ENCODE measurements around the gene KYAT1.
A peak's percentile ranks its signal among the peaks of the same experiment; 100 is the strongest.
"Not testable (repeated sequence)": the region's sequence is repeated elsewhere in the genome, so short reads cannot be mapped to it uniquely, and the experiment has no call there.

Gene KYAT1

GRCh38 chr9:128802482-128802881 lies 79.3 kb downstream of the KYAT1 start:
- H3K27ac ChIP-seq: no peak overlapping the region
- H3K4me3 ChIP-seq: no peak overlapping the region
- peaks cover 0 to 35% (median 0%) of the 10 kb centered on the region in 11 experiments; a peak in 7 of 22 replicates for H4K20me1 ChIP-seq
- H3K9me3 ChIP-seq (replicated peaks in 1 of 11): no peaks in the 10 kb centered on the region
- peaks cover 0 to 6% (median 0%) of the 10 kb centered on the region in 10 experiments; a peak in 2 of 20 replicates for H3K4me1 ChIP-seq
- H3K9ac ChIP-seq: no peak overlapping the region
- no peak overlapping the region for H3K4me2 ChIP-seq
- H3K27me3 ChIP-seq: no peaks in the 10 kb centered on the region
- TF ChIP-seq Cebpa-rat (IDR thresholded peaks at IDR 0.05): no peak
- H3K36me3 ChIP-seq: peaks cover 88 to 98% (median 92%) of the 10 kb centered on the region in 11 experiments

GRCh38 chr9:128800061-128800460 lies 81.7 kb downstream of the KYAT1 start:
- no peak overlapping the region for H3K9ac ChIP-seq
- H4K20me1 ChIP-seq: peaks cover 0 to 22% (median 0%) of the 10 kb centered on the region in 11 experiments; a peak in 5 of 22 replicates
- no peaks in the 10 kb centered on the region for H3K9me3 ChIP-seq (replicated peaks in 1 of 11)
- no peak overlapping the region for H3K27ac ChIP-seq
- H3K27me3 ChIP-seq: no peaks in the 10 kb centered on the region
- H3K4me1 ChIP-seq: peaks cover 0 to 2% (median 0%) of the 10 kb centered on the region in 10 experiments; a peak in 2 of 20 replicates
- no peak for TF ChIP-seq Cebpa-rat (IDR thresholded peaks at IDR 0.05)
- no peak overlapping the region for H3K4me2 ChIP-seq
- no peak overlapping the region for H3K4me3 ChIP-seq
- H3K36me3 ChIP-seq: peaks cover 83 to 96% (median 89%) of the 10 kb centered on the region in 11 experiments

GRCh38 chr9:128798896-128799295 lies 82.9 kb downstream of the KYAT1 start:
- TF ChIP-seq Cebpa-rat (IDR thresholded peaks at IDR 0.05): no peak
- Histone ChIP-seq H3K36me3 (peaks cover 86 to 96% (median 91%) of the 10 kb centered on the region in 11 experiments), H3K4me3 (no peak overlapping the region), H3K4me1 (no peaks in the 10 kb centered on the region), H3K4me2 (no peak overlapping the region), H4K20me1 (peaks cover 0 to 33% (median 7%) of the 10 kb centered on the region in 11 experiments; a peak in 9 of 22 replicates), H3K27me3 (no peaks in the 10 kb centered on the region), H3K9ac (no peak overlapping the region), H3K9me3 (replicated peaks in 1 of 11) (no peaks in the 10 kb centered on the region), H3K27ac (no peak overlapping the region)

GRCh38 chr9:128794961-128795360 lies 86.8 kb downstream of the KYAT1 start:
- H3K9me3 ChIP-seq (replicated peaks in 1 of 11); H3K27ac ChIP-seq; H3K4me3 ChIP-seq; H3K9ac ChIP-seq; H3K4me1 ChIP-seq; H3K27me3 ChIP-seq; H3K4me2 ChIP-seq: not testable (repeated sequence)
- H4K20me1 ChIP-seq: peaks cover 0 to 57% (median 17%) of the 10 kb centered on the region in 11 experiments; a peak in 12 of 22 replicates
- peaks cover 92 to 100% (median 95%) of the 10 kb centered on the region in 11 experiments for H3K36me3 ChIP-seq

- Histone ChIP-seq H3K27ac (no peak overlapping the region), H3K9me3 (replicated peaks in 1 of 11) (no peaks in the 10 kb centered on the region), H3K27me3 (no peaks in the 10 kb centered on the region), H3K4me3 (no peak overlapping the region), H3K4me1 (peaks cover 8 to 12% (median 11%) of the 10 kb centered on the region in 10 experiments), H3K36me3 (peaks cover 77 to 99% (median 90%) of the 10 kb centered on the region in 11 experiments), H3K9ac (peak overlapping the region in 1 of 11 experiments; percentile 14; a peak in 1 of 22 replicates), H3K4me2 (no peak overlapping the region), H4K20me1 (peaks cover 0 to 43% (median 17%) of the 10 kb centered on the region in 11 experiments; a peak in 11 of 22 replicates)
- TF ChIP-seq Cebpa-rat (IDR thresholded peaks at IDR 0.05): no peak
These were observed 88.6 kb downstream of the KYAT1 start for GRCh38 chr9:128792978-128793686.

GRCh38 chr9:128792134-128792533 lies 89.6 kb downstream of the KYAT1 start:
- Histone ChIP-seq H3K4me2 (no peak overlapping the region), H3K27ac (no peak overlapping the region), H3K4me3 (no peak overlapping the region), H3K36me3 (peaks cover 67 to 89% (median 80%) of the 10 kb centered on the region in 11 experiments), H3K27me3 (no peaks in the 10 kb centered on the region), H4K20me1 (peaks cover 0 to 43% (median 17%) of the 10 kb centered on the region in 11 experiments; a peak in 11 of 22 replicates), H3K9me3 (replicated peaks in 1 of 11) (no peaks in the 10 kb centered on the region), H3K9ac (peak overlapping the region in 2 of 11 experiments; percentile 2 to 22; a peak in 2 of 22 replicates), H3K4me1 (peaks cover 13 to 16% (median 14%) of the 10 kb centered on the region in 10 experiments)
- TF ChIP-seq Cebpa-rat (IDR thresholded peaks at IDR 0.05): no peak

GRCh38 chr9:128790536-128790935 lies 91.2 kb downstream of the KYAT1 start:
- H3K9ac ChIP-seq: peak overlapping the region in 2 of 11 experiments; percentile 16 to 23; a peak in 2 of 22 replicates
- TF ChIP-seq Cebpa-rat (IDR thresholded peaks at IDR 0.05): no peak
- H3K27ac ChIP-seq: no peak overlapping the region
- peaks cover 0 to 11% (median 1%) of the 10 kb centered on the region in 11 experiments; a peak in 6 of 22 replicates for H3K9me3 ChIP-seq (replicated peaks in 1 of 11)
- H3K27me3 ChIP-seq: no peaks in the 10 kb centered on the region
- H3K36me3 ChIP-seq: peaks cover 55 to 73% (median 67%) of the 10 kb centered on the region in 11 experiments
- no peak overlapping the region for H3K4me3 ChIP-seq
- H3K4me1 ChIP-seq: peaks cover 19 to 24% (median 22%) of the 10 kb centered on the region in 10 experiments
- no peak overlapping the region for H3K4me2 ChIP-seq
- H4K20me1 ChIP-seq: peaks cover 0 to 43% (median 17%) of the 10 kb centered on the region in 11 experiments; a peak in 11 of 22 replicates

- peaks cover 0 to 30% (median 4%) of the 10 kb centered on the region in 11 experiments; a peak in 11 of 22 replicates for H4K20me1 ChIP-seq
- H3K9me3 ChIP-seq (replicated peaks in 1 of 11): peaks cover 0 to 14% (median 7%) of the 10 kb centered on the region in 11 experiments; a peak in 6 of 22 replicates
- H3K36me3 ChIP-seq: peaks cover 37 to 52% (median 49%) of the 10 kb centered on the region in 11 experiments
- H3K4me3 ChIP-seq: peak overlapping the region; percentile 75 to 98 (median 94)
- peak overlapping the region in 10 of 11 experiments; percentile 5 to 87 (median 81); a peak in 17 of 22 replicates for H3K27ac ChIP-seq
- no peak for TF ChIP-seq Cebpa-rat (IDR thresholded peaks at IDR 0.05)
- peak overlapping the region; percentile 91 to 99 (median 94) for H3K4me2 ChIP-seq
- H3K27me3 ChIP-seq: no peaks in the 10 kb centered on the region
- peaks cover 31 to 41% (median 35%) of the 10 kb centered on the region in 10 experiments for H3K4me1 ChIP-seq
- H3K9ac ChIP-seq: peak overlapping the region; percentile 76 to 94 (median 88)
These were observed 93.3 kb downstream of the KYAT1 start for GRCh38 chr9:128788445-128788844.

- Histone ChIP-seq H3K27me3 (no peaks in the 10 kb centered on the region), H3K4me3 (peak overlapping the region; percentile 75 to 98 (median 94)), H3K4me2 (peak overlapping the region; percentile 91 to 99 (median 94)), H3K9ac (peak overlapping the region; percentile 76 to 94 (median 88)), H3K4me1 (peaks cover 39 to 49% (median 43%) of the 10 kb centered on the region in 10 experiments), H3K36me3 (peaks cover 30 to 45% (median 41%) of the 10 kb centered on the region in 11 experiments), H3K9me3 (replicated peaks in 1 of 11) (peaks cover 0 to 14% (median 7%) of the 10 kb centered on the region in 11 experiments; a peak in 6 of 22 replicates), H4K20me1 (peaks cover 0 to 24% (median 0%) of the 10 kb centered on the region in 11 experiments; a peak in 8 of 22 replicates), H3K27ac (peak overlapping the region in 10 of 11 experiments; percentile 73 to 87 (median 81); a peak in 21 of 22 replicates)
- TF ChIP-seq Cebpa-rat (IDR thresholded peaks at IDR 0.05): no peak
These were observed 94.1 kb downstream of the KYAT1 start for GRCh38 chr9:128787659-128788058.
